ENCODE data around the gene KIR3DL3. TPM values are rescaled to one million over a fixed set of nuclear protein-coding genes. Genes with fewer than 3 reads are reported as not detected.
"Not testable (repeated sequence)": the region's sequence is repeated elsewhere in the genome, so short reads cannot be mapped to it uniquely, and the experiment has no call there.

Gene KIR3DL3
- polyA plus RNA-seq, 4 donors = not detected

GRCh38 chr19:54775830-54776229 is 51.6 kb downstream of the KIR3DL3 start:
- not testable (repeated sequence) for DNase-seq (ENCODE audit: low read depth in 4 of 4, low spot score in 3 of 4)

GRCh38 chr19:54777851-54778250 is 53.6 kb downstream of the KIR3DL3 start:
- DNase-seq (ENCODE audit: low read depth in 4 of 4, low spot score in 3 of 4) = not testable (repeated sequence)

GRCh38 chr19:54778896-54779295 is 54.7 kb downstream of the KIR3DL3 start:
- DNase-seq (ENCODE audit: low read depth in 4 of 4, low spot score in 3 of 4) = not testable (repeated sequence)

GRCh38 chr19:54782916-54783315 is 58.7 kb downstream of the KIR3DL3 start:
- not testable (repeated sequence) for DNase-seq (ENCODE audit: low read depth in 4 of 4, low spot score in 3 of 4)

Other genes starting within 250 kb of the KIR3DL3 start
- under 1 TPM in 2 of 4 donors, not detected in 2; 0.21 to 0.49 TPM for gene LAIR2, start 221.6 kb upstream of the KIR3DL3 start, polyA plus RNA-seq (ENCODE audit: insufficient read length in 4 of 4)
- 1 to 10 TPM in 1 of 4 donors, under 1 TPM in 3; 0.47 to 1.2 (median 0.79) TPM for gene LILRA2, start 150.7 kb upstream of the KIR3DL3 start, polyA plus RNA-seq (ENCODE audit: insufficient read length in 4 of 4)
- gene LILRA1, start 130.8 kb upstream of the KIR3DL3 start, polyA plus RNA-seq (ENCODE audit: insufficient read length in 4 of 4) = under 1 TPM; 0.29 to 0.62 (median 0.40) TPM
- 1 to 10 TPM in 1 of 4 donors, under 1 TPM in 3; 0.86 to 1.6 (median 0.96) TPM for gene LILRB1, start 94.0 kb upstream of the KIR3DL3 start, polyA plus RNA-seq (ENCODE audit: insufficient read length in 4 of 4)
- gene LILRB4, start 61.5 kb upstream of the KIR3DL3 start, polyA plus RNA-seq (ENCODE audit: insufficient read length in 4 of 4) = 1 to 10 TPM in 2 of 4 donors, under 1 TPM in 2; 0.84 to 1.2 (median 1.0) TPM
- gene KIR2DL3, start 14.1 kb downstream of the KIR3DL3 start, polyA plus RNA-seq (ENCODE audit: insufficient read length in 4 of 4) = not detected
- under 1 TPM in 1 of 4 donors, not detected in 3; 0.06 TPM for gene KIR2DL1, start 45.4 kb downstream of the KIR3DL3 start, polyA plus RNA-seq (ENCODE audit: insufficient read length in 4 of 4)
- gene KIR2DL4, start 79.2 kb downstream of the KIR3DL3 start, polyA plus RNA-seq (ENCODE audit: insufficient read length in 4 of 4) = under 1 TPM in 1 of 4 donors, not detected in 3; 0.05 TPM
- not detected for gene KIR3DL1, start 92.0 kb downstream of the KIR3DL3 start, polyA plus RNA-seq (ENCODE audit: insufficient read length in 4 of 4)
- gene KIR2DS4, start 108.2 kb downstream of the KIR3DL3 start, polyA plus RNA-seq (ENCODE audit: insufficient read length in 4 of 4) = not detected
- not detected for gene KIR3DL2, start 126.0 kb downstream of the KIR3DL3 start, polyA plus RNA-seq (ENCODE audit: insufficient read length in 4 of 4)
- under 1 TPM in 3 of 4 donors, not detected in 1; 0.17 to 0.49 (median 0.30) TPM for gene FCAR, start 149.8 kb downstream of the KIR3DL3 start, polyA plus RNA-seq (ENCODE audit: insufficient read length in 4 of 4)
- under 1 TPM in 2 of 4 donors, not detected in 2; 0.10 to 0.22 TPM for gene NCR1, start 181.7 kb downstream of the KIR3DL3 start, polyA plus RNA-seq (ENCODE audit: insufficient read length in 4 of 4)
- gene NLRP7, start 223.1 kb downstream of the KIR3DL3 start, polyA plus RNA-seq (ENCODE audit: insufficient read length in 4 of 4) = under 1 TPM in 1 of 4 donors, not detected in 3; 0.03 TPM
- gene NLRP2, start 241.9 kb downstream of the KIR3DL3 start, polyA plus RNA-seq (ENCODE audit: insufficient read length in 4 of 4) = 10 to 100 TPM in 3 of 4 donors, 1 to 10 TPM in 1; 5.6 to 22.0 (median 17.8) TPM